Kidney epithelial cell (primary cell): ENCODE data around the gene NT5DC3. TPM values are rescaled to one million over a fixed set of nuclear protein-coding genes. Genes with fewer than 3 reads are reported as not detected.

ENCODE experiments used
- DNase-seq: peaks from one replicate; pipeline ENCODE4 v3.0.0-alpha.2; 2010; ENCODE audit warnings: low read depth
- H3K27me3 ChIP-seq: 2 replicates; pipeline ENCODE4 v1.6.0; 2011; ENCODE audit warnings: low read length; ENCODE audit not compliant: control insufficient read depth, insufficient read depth
- H3K36me3 ChIP-seq: 2 replicates; pipeline ENCODE4 v1.5.1; 2011; ENCODE audit warnings: low read length; ENCODE audit not compliant: control insufficient read depth, insufficient read depth
- H3K4me3 ChIP-seq: 2 replicates; pipeline ENCODE4 v1.5.1; 2011; ENCODE audit warnings: low read depth, mild to moderate bottlenecking, control low read depth, low read length
- CTCF ChIP-seq: IDR thresholded peaks from 2 replicates; pipeline ENCODE4 v1.5.1; 2011; ENCODE audit warnings: mild to moderate bottlenecking, moderate library complexity, low read length, control low read depth, inconsistent platforms; ENCODE audit not compliant: insufficient read depth, poor library complexity, severe bottlenecking
- total RNA-seq: library from RNA; depleted of rRNA; stranded (reverse); fragments of >200 nt; gene quantifications from 2 replicates; pipeline ENCODE4 v1.2.3, GENCODE V29; 2015

Gene NT5DC3
- total RNA-seq, 1 donor from 2014 or later, result 17.0 TPM

- DNase-seq, result peak; percentile 96
- no peak for TF ChIP-seq CTCF
- H3K36me3 ChIP-seq, result no peaks in the 10 kb centered on the region
- H3K4me3 ChIP-seq, result no peak overlapping the region
- no peaks in the 10 kb centered on the region for H3K27me3 ChIP-seq
These were observed 18.0 kb upstream of the NT5DC3 start for GRCh38 chr12:103858953-103859601.

GRCh38 chr12:103858335-103858734 is 17.3 kb upstream of the NT5DC3 start:
- DNase-seq, result no peak
- Histone ChIP-seq H3K27me3 (no peaks in the 10 kb centered on the region), H3K36me3 (no peaks in the 10 kb centered on the region), H3K4me3 (no peak overlapping the region)
- no peak for TF ChIP-seq CTCF

- TF ChIP-seq CTCF, result no peak
- no peak for DNase-seq
- H3K36me3 ChIP-seq, result no peaks in the 10 kb centered on the region
These were observed 16.1 kb upstream of the NT5DC3 start for GRCh38 chr12:103857164-103857563.

GRCh38 chr12:103855896-103856657 is 15.0 kb upstream of the NT5DC3 start:
- DNase-seq, result no peak
- TF ChIP-seq CTCF, result no peak
- no peak overlapping the region for H3K4me3 ChIP-seq
- H3K36me3 ChIP-seq, result no peaks in the 10 kb centered on the region
- H3K27me3 ChIP-seq, result no peaks in the 10 kb centered on the region

More at GRCh38 chr12:103857164-103857563, 16.1 kb upstream of the NT5DC3 start:
- Histone ChIP-seq H3K4me3 (no peak overlapping the region), H3K27me3 (no peaks in the 10 kb centered on the region)

- Histone ChIP-seq H3K4me3 (no peak overlapping the region), H3K36me3 (no peaks in the 10 kb centered on the region)
- DNase-seq, result no peak
These were observed 14.1 kb upstream of the NT5DC3 start for GRCh38 chr12:103855036-103855712.

More at GRCh38 chr12:103855036-103855712, 14.1 kb upstream of the NT5DC3 start:
- TF ChIP-seq CTCF, result no peak
- H3K27me3 ChIP-seq, result no peaks in the 10 kb centered on the region
